D721Med (cell line): ENCODE data around the gene AIF1.
A peak's percentile ranks its signal among the peaks of the same experiment; 100 is the strongest.

Experiments
- DNase-seq: peaks from one replicate; pipeline ENCODE4 v3.0.0; 2011; ENCODE audit warnings: low spot score; ENCODE audit not compliant: insufficient read length
- FAIRE-seq: peaks from 2 replicates; lab custom pipeline; 2011; peaks lifted over from hg19 to GRCh38; lab: Jason Lieb, UNC
- TF ChIP-seq, protein P1 (sequence below): IDR thresholded peaks from 2 replicates; pipeline ENCODE4 v1.5.1; 2012; ENCODE audit warnings: mild to moderate bottlenecking, control low read depth; ENCODE audit not compliant: insufficient read depth; ENCODE audit errors: missing control alignments

The AIF1 gene

DNA sequence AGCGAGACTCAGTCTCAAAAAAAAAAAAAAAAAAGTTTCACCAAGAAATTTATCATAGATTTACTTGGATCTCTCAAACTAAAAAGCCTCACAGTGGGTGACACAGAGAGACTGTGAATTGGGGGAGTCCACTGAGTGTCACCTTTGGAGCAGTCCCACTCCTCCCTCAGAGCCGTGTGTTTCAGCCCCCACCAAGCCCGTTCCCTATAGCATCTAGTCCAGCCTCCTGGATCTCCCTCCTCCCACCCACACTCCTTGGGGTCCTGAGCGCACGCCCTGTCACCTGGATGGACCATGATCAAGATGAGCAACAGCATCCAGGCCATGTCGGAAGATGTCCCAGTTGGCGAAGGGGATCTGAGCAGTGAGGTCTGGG is 22.6 kb upstream of the AIF1 start:
- DNase-seq (no peak), FAIRE-seq (no peak)
- TF ChIP-seq, protein P1, sequence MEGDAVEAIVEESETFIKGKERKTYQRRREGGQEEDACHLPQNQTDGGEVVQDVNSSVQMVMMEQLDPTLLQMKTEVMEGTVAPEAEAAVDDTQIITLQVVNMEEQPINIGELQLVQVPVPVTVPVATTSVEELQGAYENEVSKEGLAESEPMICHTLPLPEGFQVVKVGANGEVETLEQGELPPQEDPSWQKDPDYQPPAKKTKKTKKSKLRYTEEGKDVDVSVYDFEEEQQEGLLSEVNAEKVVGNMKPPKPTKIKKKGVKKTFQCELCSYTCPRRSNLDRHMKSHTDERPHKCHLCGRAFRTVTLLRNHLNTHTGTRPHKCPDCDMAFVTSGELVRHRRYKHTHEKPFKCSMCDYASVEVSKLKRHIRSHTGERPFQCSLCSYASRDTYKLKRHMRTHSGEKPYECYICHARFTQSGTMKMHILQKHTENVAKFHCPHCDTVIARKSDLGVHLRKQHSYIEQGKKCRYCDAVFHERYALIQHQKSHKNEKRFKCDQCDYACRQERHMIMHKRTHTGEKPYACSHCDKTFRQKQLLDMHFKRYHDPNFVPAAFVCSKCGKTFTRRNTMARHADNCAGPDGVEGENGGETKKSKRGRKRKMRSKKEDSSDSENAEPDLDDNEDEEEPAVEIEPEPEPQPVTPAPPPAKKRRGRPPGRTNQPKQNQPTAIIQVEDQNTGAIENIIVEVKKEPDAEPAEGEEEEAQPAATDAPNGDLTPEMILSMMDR = no peak

DNA sequence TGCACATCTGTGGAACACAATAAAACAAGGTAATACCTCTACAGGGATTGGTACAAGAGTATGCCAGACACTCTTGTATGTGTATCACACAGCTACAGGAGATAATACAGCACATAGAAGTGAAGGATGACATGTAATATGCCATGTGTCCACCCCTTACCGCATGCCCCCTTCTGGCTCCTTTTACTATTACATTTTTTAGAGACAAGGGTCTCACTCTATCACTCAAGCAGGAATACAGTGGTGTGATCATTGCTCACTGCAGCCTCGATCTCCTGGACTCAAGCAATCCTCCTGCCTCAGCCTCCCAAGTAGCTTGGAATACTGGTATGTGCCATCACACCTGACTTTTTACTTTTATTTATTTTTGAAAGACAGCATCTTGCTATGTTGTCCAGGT is 18.0 kb upstream of the AIF1 start:
- DNase-seq = no peak
- TF ChIP-seq, protein P1 = peak; percentile 45
- no peak for FAIRE-seq

DNA sequence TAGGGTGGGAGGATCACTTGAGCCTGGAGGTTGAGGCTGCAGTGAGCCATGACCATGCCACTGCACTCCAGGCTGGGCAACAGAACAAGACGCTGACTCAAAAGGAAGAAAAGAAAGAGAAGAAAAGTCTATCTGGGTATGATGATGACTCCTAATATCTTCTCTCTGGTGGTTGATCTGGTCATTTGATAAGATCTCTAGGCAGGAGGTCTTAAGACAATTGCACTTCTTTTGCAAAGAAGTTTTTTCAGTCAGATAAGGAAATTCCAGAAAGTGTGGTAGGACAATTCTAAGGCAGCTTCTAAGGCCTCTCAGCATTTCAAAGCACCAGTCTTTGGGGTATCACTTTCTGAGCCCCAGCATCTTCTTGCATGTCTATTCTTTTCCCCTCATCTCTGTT is 7.7 kb upstream of the AIF1 start:
- FAIRE-seq (no peak), DNase-seq (no peak)
- TF ChIP-seq, protein P1 = no peak

DNA sequence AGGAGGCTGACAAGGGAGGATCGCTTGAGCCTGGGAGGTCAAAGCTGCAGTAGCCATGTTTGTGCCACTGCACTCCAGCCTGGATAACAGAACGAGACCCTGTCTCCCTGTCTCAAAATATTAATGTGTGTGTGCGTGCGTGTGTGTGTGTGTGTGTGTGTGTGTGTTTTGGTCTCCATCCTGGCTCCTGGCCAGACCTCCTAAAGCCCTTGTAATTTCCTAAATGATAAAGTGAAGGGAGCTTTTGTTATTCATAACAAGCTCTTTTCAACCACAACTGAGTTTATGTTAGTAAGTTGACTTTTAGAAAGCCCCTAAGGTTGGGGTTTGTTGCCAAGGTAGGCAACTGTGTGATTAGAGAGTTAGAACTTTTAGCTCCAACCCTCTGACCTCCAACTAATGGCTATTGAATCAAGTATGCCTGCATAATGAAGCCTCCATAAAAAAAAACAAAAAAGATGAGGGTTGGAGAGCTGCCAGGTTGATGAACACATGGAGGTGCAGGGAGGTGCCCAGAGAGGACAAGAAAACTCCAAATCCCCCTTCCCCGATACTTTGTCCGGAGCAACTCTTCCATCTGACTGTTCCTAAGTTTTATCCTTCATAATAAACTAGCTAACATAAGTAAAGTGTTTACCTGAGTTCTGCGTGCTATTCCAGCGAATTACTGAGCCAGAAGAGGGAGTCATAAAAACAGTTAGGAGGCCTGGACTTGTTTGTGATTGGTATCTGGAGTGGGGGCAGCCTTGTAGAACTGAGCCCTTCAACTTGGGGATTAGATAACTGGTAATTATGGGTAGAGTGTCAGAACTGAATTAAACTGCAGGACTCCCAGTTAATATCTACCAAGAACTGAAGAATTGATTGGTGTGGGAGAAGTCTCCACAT is 5.3 kb upstream of the AIF1 start:
- TF ChIP-seq, protein P1 = no peak
- FAIRE-seq (no peak), DNase-seq (no peak)

DNA sequence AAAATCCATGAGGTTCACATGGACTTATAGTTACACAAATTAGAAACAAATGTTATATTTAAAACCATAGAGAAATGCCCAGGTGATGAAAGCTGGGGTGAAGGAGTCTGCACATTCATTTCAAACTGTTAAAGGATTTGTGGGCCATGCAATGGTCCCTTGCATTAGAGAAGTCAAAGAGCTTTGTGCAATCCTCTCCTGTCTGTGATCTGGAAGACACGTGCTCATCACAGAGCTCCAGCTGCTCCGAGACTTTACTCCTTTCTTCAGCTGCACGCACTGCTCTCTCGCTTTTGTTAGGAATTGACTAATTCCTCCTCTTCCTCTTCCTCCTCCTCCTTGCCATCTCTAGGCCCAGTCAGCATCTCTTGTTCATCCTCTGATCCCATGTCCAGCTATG is 4.1 kb upstream of the AIF1 start:
- no peak for DNase-seq
- FAIRE-seq = no peak
- TF ChIP-seq, protein P1 = no peak

DNA sequence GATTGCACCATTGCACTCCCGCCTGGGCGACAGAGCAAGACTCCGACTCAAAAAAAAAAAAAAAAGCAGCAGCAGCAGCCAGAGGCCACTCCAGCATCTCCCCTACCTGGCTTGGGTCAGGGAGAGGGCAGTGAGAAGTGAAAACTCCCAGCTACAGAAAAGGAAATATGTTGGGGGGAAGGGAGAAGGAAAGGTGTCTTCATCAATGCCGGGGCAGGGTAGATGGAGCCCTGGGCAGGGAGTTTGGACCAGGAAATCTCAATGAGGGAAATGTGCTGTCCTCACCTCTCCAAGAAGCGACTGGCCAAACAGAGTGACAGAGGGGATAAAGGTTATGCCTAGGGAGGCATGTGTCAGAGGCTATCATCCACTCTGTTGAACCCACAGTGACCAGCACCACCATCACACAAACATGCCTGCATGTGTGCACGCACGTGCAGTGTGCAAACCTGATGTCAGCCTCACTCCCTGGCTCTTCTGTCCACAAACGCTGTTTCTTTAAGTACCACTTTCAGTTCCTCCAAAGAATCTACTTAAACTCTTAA is 887 bp upstream of the AIF1 start:
- TF ChIP-seq, protein P1 = no peak
- FAIRE-seq (no peak), DNase-seq (no peak)

DNA sequence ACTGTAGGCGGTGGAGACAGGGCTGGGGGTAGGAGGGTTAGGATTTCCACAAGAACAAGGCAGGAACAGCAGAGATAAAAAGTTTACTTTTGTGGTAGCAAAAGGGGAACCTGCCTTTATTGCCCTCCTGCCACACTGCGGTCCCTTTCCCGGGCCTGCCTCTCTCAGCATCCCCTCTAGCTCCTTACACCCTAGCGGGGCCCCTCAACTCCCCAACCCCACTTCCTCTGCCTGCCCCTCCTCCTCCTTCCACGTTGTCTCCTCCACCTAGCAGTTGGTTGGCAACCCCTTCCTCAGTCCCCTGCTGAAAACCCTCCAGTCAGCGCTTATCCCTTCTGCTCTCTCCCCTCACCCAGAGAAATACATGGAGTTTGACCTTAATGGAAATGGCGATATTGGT is 714 bp downstream of the AIF1 start:
- no peak for DNase-seq

More for the DNA sequence above, 714 bp downstream of the AIF1 start:
- FAIRE-seq = no peak
- TF ChIP-seq, protein P1 = no peak
